SK-N-SH treated with all-trans-retinoic acid at 6 μM for 48 hours (cell line): ENCODE results near the gene ATP1B1.

Source experiments
- CSRNP3 ChIP-seq: fragments of 250-450 bp; sonication (Bioruptor Pico); IDR thresholded peaks from 2 replicates; pipeline ENCODE4 v1.5.1; 2021; ENCODE audit warnings: mild to moderate bottlenecking, moderate library complexity
- ESRRG ChIP-seq: fragments of 250-450 bp; sonication (Bioruptor Pico); IDR thresholded peaks from 2 replicates; pipeline ENCODE4 v1.6.1; 2021; ENCODE audit warnings: mild to moderate bottlenecking
- GLIS3 ChIP-seq: fragments of 250-450 bp; sonication (Bioruptor Pico); IDR thresholded peaks from 2 replicates; pipeline ENCODE4 v1.5.0; 2020; ENCODE audit warnings: mild to moderate bottlenecking, moderate library complexity
- PPARA ChIP-seq: fragments of 250-450 bp; sonication (Bioruptor Pico); IDR thresholded peaks from 2 replicates; pipeline ENCODE4 v1.5.0; 2020; ENCODE audit warnings: mild to moderate bottlenecking, borderline replicate concordance
- TOX ChIP-seq: fragments of 250-450 bp; sonication (Bioruptor Pico); IDR thresholded peaks from 2 replicates; pipeline ENCODE4 v1.8.0; 2021; ENCODE audit warnings: mild to moderate bottlenecking, moderate library complexity, borderline replicate concordance

- TF ChIP-seq PPARA (CRISPR knock-in tag) (no peak), GLIS3 (CRISPR knock-in tag) (no peak), TOX (no peak), ESRRG (CRISPR knock-in tag) (no peak), CSRNP3 (CRISPR knock-in tag) (no peak)
These were observed 16.7 kb upstream of the ATP1B1 start for GRCh38 chr1:169089776-169090175.
